H7 (cell line): Measurements from ENCODE around the gene CNN1. TPM values are rescaled to one million over a fixed set of nuclear protein-coding genes. Genes with fewer than 3 reads are reported as not detected.

Experiments
- DNase-seq: peaks from one replicate; pipeline ENCODE4 v3.0.0; 2012
- H3K27me3 ChIP-seq: 2 replicates; pipeline ENCODE4 v1.6.0; 2011; ENCODE audit warnings: mild to moderate bottlenecking, low read length; ENCODE audit not compliant: control insufficient read depth, insufficient read depth
- H3K36me3 ChIP-seq: replicated peaks from 2 replicates; pipeline ENCODE4 v1.5.1; 2011; ENCODE audit warnings: low read length; ENCODE audit not compliant: control insufficient read depth, insufficient read depth
- H3K4me3 ChIP-seq: 2 replicates; pipeline ENCODE4 v1.5.1; 2011; ENCODE audit warnings: low read depth, mild to moderate bottlenecking, control low read depth, low read length, moderate library complexity; ENCODE audit not compliant: insufficient read depth
- total RNA-seq: library from RNA; depleted of rRNA; stranded (reverse); fragments of >200 nt; shearing (Covaris generic); gene quantifications from 2 replicates; pipeline ENCODE4 v1.2.3, GENCODE V29; 2014; rRNA removed

CNN1 gene
- total RNA-seq, result 24.1 and 26.7 TPM in 2 replicates

DNA sequence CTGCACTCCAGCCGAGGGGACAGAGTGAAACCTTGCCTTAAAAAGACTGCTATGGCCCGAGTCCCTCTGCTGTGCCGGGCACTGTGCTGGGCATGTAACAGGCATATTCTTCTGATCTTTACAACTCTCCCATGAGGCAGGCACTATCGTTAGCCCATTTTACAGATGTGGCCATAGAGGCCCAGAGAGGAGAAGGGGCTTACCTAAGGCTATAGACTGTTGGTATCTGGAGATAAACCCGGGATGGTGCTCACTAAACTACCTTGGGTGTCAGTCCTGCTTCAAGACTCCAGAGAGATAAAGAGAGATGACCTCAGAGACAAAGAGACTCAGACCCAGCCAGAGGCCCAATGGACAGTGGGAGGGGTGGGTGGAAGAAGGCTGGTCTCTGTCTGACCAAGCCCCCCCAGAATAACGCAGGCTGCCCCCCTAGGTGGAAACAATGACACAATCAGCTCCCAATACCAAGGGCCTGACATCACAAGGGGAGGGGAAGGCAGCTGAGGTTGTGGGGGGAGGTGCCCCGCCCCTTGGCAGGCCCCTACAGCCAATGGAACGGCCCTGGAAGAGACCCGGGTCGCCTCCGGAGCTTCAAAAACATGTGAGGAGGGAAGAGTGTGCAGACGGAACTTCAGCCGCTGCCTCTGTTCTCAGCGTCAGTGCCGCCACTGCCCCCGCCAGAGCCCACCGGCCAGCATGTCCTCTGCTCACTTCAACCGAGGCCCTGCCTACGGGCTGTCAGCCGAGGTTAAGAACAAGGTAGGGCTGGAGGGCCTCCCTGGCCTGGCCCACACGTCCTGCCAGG lies at the start of gene CNN1:
TSS of gene CNN1 (plus strand) at position 620 of the 805 bp plus-strand sequence. CDS start at position 697, 77 bp downstream.
- no peaks in the 10 kb centered on the region; the same call in 1 of the 2 replicates for H3K27me3 ChIP-seq
- no peaks in the 10 kb centered on the region for H3K36me3 ChIP-seq
- H3K4me3 ChIP-seq, result peak within 1 kb of the TSS; percentile 38
- peak; percentile 94 for DNase-seq

DNA sequence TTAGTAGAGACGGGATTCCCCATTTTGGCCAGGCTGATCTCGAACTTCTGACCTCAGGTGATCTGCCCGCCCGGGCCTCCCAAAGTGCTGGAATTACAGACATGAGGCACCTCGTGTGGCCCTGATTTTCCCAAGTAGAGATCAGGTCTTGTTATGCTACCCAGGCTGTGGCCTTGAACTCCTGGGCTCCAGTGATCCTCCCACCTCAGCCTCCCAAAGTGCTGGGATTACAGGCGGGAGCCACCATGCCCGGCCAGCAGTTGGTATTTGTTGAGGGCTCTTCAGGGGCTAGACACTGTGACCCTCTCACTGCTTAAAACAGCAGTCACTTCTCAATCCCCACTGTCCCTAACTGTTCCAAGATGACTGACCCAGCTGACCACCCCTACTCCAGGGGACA lies 49.3 kb upstream of the CNN1 start:
- Histone ChIP-seq H3K36me3 (peaks cover 1% of the 10 kb centered on the region; the same call in 1 of the 2 replicates), H3K27me3 (no peaks in the 10 kb centered on the region), H3K4me3 (no peak overlapping the region)
- no peak for DNase-seq

DNA sequence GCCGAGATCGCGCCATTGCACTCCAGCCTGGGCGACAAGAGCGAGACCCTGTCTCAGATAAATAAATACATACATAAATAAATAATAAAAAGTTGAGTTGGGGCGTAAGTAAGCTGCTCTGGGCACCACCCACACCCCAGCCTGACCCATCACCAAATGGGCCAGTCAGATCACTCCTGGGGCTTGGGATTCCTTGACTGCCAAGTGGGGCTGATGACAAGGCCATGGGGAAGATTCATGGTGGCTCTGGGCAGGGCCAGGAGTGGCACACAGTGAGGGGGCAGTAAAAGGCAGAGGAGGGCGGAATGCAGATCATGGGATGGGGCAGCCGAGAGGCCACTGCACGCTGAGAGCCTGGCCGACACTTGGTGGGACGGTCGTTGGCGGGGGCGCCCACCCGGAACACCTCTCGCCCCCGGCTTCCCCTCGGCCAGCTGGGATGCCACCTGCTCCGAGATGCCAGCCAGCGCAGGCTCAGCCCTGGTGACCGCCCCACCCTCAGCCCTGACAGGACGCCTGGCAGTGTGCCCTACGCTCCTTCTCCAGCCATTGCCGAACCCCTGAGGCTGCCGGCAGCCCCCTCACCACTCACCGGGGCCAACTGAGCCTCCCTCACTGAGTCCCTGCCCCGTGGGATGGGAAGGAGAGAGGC lies 43.9 kb upstream of the CNN1 start:
- Histone ChIP-seq H3K36me3 (peaks cover 1% of the 10 kb centered on the region), H3K4me3 (no peak overlapping the region), H3K27me3 (no peaks in the 10 kb centered on the region)
- DNase-seq, result peak; percentile 28

DNA sequence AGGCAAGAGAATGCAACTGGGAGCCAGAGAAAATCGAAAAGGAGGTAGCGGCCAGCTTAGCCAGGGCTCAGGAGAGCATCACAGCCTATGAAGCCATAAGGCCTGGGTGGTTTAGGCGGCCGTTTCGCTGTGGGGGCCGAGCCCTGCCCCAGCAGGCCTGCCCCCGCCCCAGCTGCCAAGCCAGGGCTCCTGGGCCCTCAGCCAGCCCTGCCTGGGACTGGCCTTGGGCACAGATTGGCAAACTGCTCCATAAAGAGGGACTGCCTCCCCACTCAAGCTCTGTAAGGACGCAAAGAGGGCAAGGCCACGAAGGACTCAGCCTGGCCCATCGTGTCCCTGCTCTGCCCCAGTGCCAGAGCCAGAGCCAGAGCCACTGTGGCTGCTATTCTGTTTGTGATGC lies 43.2 kb upstream of the CNN1 start:
- peaks cover 1% of the 10 kb centered on the region for H3K36me3 ChIP-seq
- DNase-seq, result peak; percentile 26
- no peaks in the 10 kb centered on the region for H3K27me3 ChIP-seq
- no peak overlapping the region for H3K4me3 ChIP-seq

DNA sequence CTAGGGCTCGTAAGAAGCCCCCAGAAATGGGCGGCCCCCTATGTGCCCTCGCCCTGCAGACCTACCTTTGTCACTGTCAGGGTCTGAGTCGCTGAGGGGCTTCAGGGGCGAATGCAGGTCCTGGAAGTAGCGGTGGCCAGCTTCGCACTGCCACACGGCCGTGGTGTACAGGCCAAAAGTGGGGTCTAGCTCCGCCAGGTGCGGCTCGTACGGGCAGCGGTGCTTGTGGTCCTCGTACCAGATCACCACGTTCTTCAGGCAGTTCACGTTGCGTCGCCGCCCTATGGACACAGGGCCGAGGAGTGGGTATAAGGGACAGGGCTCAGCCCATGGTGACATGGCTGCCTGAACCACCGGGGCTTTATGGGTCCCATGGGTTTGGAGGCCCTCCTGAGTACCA lies 42.8 kb upstream of the CNN1 start:
- no peaks in the 10 kb centered on the region; the same call in 1 of the 2 replicates for H3K36me3 ChIP-seq
- DNase-seq, result peak; percentile 40
- no peaks in the 10 kb centered on the region for H3K27me3 ChIP-seq
- no peak overlapping the region for H3K4me3 ChIP-seq

DNA sequence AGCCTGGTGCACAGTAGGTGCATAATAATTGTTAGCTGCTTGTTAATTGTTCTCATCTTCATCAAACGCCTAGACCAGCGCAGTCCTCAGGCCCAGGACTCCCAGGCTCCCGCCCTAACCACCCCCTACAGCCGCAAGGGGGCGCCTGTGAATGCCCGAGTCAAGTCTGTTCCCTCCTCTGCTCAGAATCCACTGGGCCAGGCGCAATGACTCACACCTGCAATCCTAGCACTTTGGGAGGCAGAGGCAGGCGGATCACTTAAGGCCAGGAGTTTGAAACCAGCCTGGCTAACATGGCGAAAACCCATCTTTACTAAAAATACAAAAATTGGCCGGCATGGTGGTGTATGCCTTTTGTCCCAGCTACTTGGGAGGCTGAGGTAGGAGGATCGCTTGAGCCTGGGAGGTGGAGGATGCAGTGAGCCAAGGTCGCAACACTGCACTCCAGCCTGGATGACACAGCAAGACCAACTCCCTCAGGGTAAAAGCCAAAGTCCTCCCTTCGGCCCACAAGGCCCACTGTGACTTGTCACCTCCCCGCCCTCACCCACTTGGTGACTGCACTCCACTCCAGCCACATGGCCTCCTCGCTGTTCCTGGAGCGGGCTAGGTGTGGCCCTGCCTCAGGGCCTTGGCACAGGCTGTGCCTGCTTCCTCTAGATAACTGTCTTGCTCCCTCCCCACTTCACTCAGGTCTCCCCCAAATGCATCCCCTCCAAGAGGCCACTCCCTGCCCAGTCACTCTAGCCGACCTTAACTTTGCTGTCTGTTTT lies 42.1 kb upstream of the CNN1 start:
- DNase-seq, result peak; percentile 95
- no peak overlapping the region for H3K4me3 ChIP-seq
- no peaks in the 10 kb centered on the region; the same call in 1 of the 2 replicates for H3K36me3 ChIP-seq
- no peaks in the 10 kb centered on the region for H3K27me3 ChIP-seq

DNA sequence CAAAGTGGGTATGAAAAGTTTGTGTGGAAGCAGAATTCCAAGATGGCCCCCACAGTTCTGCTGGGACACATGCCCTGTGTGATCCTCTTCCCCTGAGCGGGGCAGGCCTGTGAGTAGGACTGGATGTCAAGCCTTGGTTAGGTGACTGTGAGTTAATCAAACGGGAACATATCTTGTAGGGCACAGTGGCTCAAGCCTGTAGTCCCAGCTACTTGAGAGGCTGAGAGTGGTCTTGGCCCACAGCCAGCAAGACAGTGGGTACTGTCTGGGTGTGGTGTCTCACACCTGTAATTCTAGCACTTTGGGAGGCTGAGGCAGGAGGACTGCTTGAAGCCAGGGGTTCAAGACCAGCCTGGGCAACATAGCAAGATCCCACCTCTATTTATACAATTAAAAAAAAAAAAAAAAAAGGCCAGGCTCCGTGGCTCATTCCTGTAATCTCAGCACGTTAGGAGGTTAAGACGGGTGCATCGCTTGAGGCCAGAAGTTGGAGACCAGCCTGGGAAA lies 39.4 kb upstream of the CNN1 start:
- H3K27me3 ChIP-seq, result no peaks in the 10 kb centered on the region
- DNase-seq, result no peak
- no peak overlapping the region for H3K4me3 ChIP-seq
- H3K36me3 ChIP-seq, result no peaks in the 10 kb centered on the region; the same call in 1 of the 2 replicates

DNA sequence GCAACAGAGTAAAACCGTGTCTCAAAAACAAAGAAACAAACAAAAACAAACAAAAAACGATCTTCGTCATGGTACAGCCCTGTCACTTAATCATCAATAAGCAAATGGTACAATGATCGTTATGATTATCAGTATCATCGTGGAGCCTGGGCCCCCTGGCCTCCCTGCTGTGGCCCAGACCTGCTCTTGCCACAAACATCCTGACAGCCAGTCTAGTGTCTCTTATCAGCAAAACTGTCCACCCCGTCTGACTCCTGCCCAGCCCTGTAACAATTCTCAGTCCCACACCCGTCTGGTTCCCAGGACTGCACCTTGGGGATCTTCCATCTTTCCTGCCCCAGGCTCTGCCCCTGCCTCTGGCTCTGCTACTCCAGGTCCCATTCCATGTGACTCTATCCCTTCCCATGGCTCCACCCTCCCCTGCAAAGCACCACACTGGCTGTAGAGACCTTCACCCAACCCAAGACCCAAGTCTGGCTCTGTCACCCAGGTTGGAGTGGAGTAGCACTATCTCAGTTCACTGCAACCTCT lies 38.7 kb upstream of the CNN1 start:
- DNase-seq, result peak; percentile 24
- no peaks in the 10 kb centered on the region for H3K27me3 ChIP-seq
- no peaks in the 10 kb centered on the region; the same call in 1 of the 2 replicates for H3K36me3 ChIP-seq
- no peak overlapping the region for H3K4me3 ChIP-seq

DNA sequence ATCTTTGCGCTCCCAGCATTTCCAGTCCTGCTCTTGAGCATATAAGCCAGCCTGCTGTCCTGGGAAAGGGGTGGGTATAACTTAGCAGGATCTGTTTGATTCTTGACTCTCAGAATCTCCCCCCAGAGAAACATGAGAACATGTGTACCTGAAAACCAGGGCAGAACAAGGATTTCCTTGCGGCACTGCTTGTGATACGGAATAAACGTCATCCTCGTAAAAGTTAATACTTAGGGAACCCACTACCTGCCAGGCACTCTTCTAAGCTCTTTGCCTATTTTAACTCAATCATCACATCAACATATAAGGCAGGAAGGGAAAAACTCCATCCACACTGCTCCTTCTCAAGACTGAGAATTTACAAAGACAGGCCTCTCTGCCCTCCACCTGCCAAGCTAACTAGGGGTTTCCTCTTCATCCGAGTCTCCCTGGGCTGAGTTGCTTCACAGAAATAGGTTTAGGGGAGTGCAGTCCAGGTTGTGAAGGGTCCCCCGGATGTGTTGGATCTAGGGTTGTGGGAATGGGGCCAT lies 34.1 kb upstream of the CNN1 start:
- Histone ChIP-seq H3K36me3 (no peaks in the 10 kb centered on the region; the same call in 1 of the 2 replicates), H3K4me3 (peak overlapping the region; percentile 30), H3K27me3 (no peaks in the 10 kb centered on the region)
- DNase-seq, result peak; percentile 36

DNA sequence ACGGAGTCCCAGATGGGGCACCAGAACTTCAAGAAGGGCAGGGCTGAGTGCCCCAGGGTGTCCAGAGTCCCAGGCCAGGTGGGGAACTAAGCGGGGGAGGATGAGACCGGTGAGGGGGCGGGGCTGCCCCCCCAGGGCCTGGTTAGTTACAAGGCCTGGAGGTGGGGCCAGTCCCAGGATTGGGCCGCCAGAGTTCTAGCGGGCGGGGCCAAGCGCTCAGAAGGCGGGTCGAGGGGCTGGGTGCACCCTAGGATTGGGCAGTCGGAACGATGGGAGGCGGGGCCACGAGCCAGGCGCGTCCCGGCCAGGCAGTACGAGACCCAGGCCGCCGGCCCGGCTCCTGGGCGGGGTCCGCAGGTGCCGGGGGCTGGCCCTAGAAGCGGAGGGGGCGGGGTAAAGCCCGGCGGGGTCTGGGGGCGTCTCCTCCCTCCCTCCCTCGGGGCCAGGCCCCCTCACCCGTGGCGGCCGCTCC lies 33.6 kb upstream of the CNN1 start:
- DNase-seq, result peak; percentile 100
- peak overlapping the region; percentile 85 for H3K4me3 ChIP-seq
- H3K36me3 ChIP-seq, result no peaks in the 10 kb centered on the region; the same call in 1 of the 2 replicates

DNA sequence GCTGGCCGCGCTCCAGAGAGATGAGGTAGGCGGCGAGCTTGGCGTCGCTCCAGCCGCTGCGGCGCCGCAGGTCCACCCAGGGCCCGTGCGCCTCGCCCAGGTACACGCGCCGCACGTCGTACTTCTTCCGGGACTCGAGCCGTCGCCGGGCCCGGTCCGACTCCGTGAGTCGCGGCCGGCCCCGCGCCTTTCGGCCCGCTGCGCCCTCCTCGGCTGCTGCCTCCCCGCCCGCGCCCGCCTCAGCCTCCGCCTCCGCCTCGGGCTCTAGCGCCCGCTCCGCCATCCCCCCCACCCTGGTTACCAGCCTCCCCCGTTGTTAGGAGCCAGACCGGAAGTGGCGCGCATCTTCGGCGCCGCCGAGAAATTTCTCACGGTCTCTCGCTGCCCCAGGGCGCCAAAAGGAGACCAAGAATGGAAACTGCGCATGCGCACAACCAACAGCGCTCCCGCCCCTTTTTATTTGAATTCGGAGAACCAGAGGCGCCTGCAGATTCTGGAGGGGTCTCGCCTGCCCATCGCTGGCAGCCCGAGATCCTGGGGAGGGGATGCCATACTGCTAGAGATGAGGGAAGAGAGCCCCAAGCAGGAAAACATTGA lies 33.0 kb upstream of the CNN1 start, which contains the start of gene ZNF653:
TSS of gene ZNF653 (minus strand) at position 336 of the 597 bp plus-strand sequence. CDS start at position 283, 53 bp downstream.
- H3K36me3 ChIP-seq, result no peaks in the 10 kb centered on the region; the same call in 1 of the 2 replicates
- DNase-seq, result peak; percentile 98
- H3K27me3 ChIP-seq, result no peaks in the 10 kb centered on the region
- peak within 1 kb of the TSS; percentile 85 for H3K4me3 ChIP-seq

More for the DNA sequence above, 33.6 kb upstream of the CNN1 start:
- H3K27me3 ChIP-seq, result no peaks in the 10 kb centered on the region

DNA sequence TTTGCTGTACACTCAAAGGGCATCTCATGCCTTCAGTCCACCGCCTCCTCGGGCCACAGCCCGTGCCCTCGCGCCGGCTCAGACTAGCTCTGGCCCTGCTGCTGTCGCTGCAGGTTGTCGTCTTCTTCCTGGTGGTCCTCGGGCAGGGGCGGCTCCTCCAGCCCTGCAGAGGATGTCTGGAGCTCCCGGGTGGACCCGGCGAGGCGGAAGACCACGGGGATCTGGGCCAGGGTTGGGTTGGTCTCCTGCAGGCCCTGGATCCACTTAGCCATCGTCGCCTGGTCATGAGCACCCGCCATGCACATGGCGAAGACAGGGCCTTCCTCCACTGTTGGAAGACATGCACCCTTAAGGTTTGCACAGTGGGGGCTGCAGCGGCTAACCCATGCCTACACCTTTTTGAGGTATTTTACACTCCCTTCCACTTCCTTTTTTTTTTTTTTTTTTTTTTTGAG lies 32.5 kb upstream of the CNN1 start:
- H3K27me3 ChIP-seq, result no peaks in the 10 kb centered on the region
- H3K36me3 ChIP-seq, result no peaks in the 10 kb centered on the region; the same call in 1 of the 2 replicates
- H3K4me3 ChIP-seq, result peak overlapping the region; percentile 85
- no peak for DNase-seq

DNA sequence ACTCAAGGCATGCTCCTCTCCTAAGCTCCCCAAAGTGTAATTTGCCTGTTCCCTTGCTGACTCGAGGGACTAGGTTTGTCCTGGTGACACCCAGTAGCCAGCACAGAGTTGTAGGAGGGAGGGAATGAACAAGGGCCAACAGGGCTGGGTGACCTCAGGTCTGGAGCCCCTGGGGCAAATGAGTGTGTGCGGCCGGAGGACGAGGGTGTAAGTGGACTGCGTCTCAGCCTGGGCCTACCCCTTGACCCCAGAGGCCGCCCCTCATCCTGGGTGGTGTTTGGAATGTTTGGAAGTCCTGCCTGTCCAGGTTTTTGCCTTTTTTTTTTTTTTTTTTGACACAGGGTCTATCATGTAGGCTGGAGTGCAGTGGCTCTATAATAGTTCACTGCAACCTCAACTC lies 31.7 kb upstream of the CNN1 start:
- Histone ChIP-seq H3K36me3 (peaks cover 2% of the 10 kb centered on the region), H3K4me3 (no peak overlapping the region), H3K27me3 (no peaks in the 10 kb centered on the region)
- peak; percentile 40 for DNase-seq
